Measurements from ENCODE around the gene TENM4. TPM values are rescaled to one million over a fixed set of nuclear protein-coding genes. Genes with fewer than 3 reads are reported as not detected.

Gene TENM4
- total RNA-seq, 1 experiment from 2014 or later, result 22.6 TPM

DNA sequence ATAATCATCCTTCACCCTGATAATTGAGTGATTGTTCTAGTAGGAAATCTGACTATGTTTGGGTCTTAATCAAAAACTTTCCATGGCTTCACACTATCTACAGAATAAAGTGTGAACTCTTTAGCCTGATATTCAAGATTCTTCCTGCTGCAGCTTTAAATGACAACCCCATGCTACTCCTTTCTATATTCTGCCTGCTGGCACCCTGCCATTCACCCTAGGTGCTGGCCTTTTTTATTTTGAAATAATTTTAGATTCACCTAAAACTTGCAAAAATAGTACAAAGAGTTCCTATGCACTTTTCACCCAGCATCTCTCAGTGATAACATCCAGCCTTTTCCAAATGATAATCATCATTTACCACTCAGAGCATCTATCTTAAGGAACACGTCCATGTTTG, 502.8 kb downstream of the TENM4 start:
- DNase-seq (ENCODE audit: low read depth), result no peak

DNA sequence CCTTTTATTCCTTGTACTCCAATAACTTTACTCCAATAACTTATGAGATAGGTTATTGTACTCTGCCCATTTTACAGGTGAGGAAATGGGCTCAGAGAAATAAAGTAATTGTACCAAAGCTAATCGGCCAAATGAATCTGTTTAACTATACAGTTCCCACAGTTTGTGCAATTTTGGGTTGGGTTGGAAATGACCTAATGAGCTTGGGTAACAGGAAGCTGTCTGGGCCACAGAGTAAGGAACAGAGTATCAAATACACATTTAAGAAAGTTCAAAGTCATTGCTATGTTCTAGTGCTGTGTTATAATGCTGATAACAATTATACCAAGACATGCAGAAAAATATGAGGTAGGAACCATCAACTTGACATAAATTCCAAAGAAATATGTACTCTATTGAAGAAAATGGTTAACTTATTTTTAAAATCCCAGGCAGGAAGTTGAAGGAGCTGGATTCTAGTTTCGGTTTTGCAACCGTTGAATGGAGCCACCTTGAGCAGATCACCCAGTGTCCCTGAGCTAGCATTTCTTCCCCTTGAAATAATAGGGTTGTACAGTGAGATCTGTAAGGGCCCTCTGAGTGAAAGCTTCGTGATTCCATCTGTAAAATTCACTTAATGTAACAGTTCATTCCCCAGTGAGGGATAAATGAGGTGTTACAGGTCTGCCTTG, 505.3 kb downstream of the TENM4 start:
- DNase-seq (ENCODE audit: low read depth), result no peak

DNA sequence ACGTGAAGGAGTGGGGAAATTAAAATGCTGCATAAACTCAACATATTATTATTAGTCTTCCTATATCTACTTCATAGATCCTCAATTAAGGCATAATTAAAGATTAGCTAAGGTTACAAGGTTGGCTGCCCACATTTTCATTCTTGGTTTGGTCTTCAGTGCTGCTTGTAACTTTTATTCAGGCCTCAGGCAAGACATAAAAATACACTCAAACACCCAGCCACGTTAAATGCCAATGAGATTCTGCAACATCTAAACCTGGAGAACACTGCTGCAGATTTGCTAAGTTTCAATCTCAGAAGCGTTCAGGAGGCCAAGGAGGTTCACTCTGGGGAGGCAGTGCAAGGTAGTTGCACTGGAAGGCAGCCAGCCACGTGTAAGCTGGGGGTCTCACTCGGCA, 507.5 kb downstream of the TENM4 start:
- DNase-seq (ENCODE audit: low read depth), result no peak

DNA sequence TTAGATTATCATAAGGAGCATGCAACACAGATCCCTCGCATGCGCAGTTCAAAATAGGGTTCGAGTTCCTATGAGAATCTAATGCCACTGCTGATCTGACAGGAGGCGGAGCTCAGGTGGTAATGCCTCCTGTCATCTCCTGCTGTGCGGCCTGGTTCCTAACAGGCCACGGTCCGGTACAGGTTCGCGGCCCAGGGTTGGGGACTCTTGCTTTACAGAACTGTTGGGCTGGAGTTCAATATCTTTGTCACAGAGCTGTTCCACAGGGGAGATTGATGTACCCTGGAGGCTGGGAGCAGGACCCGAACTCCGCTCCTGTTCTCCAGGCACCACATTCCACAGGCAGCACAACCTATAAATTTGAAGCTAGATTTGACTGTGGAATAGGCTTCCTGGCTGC, 508.1 kb downstream of the TENM4 start:
- DNase-seq (ENCODE audit: low read depth), result no peak

DNA sequence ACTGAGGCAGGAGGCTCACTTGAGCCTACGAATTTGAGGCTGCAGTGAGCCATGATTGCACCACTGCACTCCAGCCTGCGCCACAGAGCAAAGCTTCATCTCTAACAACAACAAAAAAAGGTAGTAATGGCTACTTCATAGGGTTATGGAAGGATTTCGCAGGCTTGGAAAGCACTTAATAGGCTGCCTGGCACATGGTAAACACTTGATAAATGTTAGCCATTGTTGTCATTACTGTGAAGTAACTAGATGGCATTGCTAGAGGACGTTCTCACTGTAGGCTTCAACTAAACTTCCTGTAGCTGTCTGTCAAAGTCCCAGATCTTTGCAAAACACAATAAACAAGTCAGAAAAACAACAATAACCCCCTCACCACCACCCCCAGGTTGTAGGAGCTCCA, 508.9 kb downstream of the TENM4 start:
- no peak for DNase-seq (ENCODE audit: low read depth)

DNA sequence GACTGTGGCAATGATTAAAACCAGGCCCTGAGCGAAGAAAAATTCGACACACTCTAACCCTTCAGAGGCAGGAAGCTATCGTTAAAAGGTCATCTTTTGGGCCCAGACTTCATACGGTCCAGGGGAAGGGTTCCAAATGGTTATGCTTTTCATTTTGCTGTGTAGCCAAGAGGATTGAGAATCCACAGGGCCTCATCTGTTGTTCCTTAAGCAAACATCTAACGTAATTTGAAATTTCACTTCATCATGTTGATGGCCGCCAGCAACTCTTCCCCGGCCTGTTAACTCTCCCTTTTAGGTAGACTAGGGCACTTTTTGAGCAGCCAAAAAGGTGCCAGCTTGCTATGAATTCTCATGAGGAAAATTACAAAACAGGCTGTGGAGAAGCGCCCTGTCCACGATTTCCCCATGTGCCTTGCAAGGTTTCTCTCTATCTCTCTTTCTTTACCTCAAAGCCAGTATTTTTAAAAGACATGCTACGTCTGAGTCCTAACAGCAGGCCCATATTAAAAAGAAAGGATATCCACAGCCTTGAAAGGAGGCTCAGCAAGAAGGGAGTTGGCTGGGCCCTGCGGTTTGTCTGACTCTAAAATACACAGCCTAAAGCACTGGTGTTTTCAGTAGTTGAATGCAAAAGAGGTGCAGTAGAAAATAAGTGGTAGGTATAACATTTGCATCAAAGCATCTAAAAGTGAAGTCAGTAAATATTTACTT, 509.9 kb downstream of the TENM4 start:
- no peak for DNase-seq (ENCODE audit: low read depth)

DNA sequence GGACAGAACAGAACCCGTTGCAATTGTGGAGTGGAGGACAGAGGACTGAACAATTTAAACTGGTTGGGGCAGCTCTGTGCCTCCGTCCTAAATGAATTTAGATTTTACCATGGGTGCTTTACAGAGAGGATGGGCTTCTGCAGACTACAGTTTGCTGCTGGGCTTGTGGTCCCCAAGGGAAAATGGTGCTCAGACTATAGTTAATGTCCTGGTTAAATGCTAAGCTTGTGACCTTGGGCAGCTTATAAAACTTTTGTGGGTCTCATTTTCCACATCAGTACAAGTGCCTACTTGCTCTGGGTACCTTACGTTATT, 511.0 kb downstream of the TENM4 start:
- no peak for DNase-seq (ENCODE audit: low read depth)

DNA sequence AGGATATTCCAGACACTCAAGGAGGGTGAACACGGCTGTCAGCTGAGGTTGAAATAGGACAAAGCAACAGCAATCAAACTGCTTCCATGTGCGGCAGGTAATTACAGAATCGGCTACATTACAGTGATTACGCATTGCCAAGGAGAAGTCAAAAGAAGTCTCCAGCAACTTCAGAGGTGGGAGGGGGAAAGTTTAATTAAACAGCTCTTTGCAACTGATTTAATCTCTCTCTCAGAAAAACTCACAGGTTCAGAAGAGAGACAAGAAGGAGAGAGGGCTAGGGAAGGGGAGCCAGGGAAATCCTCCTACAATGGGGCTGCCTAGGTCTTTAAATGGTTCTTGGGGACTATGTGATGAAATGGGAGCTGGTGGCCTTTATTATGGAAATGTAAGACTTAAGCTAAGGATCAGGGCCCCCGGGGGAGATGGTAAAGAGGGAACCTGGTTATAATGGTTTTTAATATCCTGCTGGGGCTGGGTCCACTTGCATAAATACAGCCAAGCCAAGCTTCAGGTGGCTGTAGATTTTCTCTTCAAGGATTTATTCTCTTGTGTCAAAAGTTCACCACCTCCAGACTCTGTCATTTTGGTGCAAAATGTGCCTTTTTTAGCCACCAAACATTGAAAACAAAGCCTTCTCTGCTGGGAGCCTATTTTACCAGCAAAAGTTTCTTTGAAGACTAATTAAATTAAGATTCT, 511.5 kb downstream of the TENM4 start:
- no peak for DNase-seq (ENCODE audit: low read depth)

DNA sequence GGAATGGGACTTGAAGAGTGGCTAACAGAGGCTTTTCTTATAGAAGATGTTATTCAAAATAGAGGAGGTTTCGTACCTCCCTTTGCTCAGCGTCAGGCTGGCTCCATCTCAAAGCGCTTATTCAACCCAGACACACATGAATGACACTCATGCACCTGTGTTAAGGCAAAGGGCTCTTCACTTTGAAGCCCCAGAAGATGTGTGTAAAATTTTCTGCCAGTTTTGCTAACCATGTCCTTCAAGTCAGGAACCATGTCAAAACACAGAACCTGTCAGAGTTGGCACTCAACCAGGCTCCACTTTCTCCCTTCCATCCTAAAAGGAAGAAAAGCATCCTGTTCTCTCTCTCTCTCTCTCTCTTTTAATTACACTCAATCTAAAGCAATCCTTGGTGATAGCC, 513.3 kb downstream of the TENM4 start:
- DNase-seq (ENCODE audit: low read depth), result no peak

- no peak for DNase-seq (ENCODE audit: low read depth)
Measured at GRCh38 chr11:78926633-78927338, 514.0 kb downstream of the TENM4 start.

DNA sequence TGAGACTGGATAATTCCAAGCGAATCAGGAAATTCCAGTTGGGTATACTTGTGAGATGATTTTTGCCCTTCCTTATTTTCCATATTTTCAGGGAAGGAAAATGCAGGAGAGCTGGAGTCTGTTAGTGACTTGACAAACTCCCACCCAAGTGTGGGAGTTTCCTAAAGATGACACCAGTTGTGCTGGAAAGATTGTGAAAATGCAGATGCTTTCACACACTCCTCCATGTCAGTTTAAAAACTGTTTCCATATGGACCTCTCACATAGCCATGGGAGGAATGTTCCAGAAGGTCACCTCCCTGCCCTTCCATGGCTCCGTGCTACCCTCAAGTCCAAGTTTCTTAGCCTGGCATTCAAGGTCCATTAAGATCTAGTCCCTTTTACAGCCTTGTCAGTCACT, 515.4 kb downstream of the TENM4 start:
- DNase-seq (ENCODE audit: low read depth), result no peak

GRCh38 chr11:78922859-78923625, 517.8 kb downstream of the TENM4 start:
- peak; percentile 5 for DNase-seq (ENCODE audit: low read depth)

DNA sequence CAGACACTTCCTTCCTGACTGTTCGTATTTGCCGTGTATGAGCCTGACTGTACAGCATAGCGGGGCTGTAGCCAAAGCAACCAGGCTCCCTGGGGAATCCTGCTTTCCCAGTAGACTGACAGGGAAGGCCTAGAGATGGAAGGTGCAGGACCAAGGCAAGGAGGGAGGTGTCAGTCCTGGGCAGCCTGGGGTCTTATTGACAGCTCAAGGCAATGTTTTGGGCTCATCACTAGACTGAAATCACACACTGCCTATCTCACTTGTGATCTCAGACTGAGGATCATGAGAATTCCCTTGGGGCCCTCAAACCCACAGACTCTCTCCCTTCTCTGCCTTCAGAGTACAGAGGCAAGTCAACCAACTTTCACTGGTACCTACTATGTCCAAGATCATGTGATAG, 519.3 kb downstream of the TENM4 start:
- DNase-seq (ENCODE audit: low read depth), result no peak

DNA sequence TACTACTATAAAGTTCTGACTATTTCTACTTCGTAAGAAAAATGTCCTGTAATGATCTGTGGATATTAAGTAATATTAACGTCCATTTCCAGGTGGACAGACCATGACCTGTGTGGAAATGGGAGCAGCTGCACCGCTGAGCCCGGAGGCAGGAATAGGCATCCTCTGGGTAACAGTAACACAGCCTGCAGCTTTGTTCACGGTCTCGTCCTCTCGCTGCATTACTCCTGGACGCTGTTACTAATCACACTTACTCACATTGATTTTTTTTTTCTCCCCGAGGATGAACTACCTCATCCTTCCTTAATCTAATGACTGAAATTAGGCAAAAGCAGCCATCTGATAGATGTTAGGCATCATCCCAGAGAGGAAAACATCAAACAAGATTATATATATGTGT, 520.5 kb downstream of the TENM4 start:
- DNase-seq (ENCODE audit: low read depth), result no peak

DNA sequence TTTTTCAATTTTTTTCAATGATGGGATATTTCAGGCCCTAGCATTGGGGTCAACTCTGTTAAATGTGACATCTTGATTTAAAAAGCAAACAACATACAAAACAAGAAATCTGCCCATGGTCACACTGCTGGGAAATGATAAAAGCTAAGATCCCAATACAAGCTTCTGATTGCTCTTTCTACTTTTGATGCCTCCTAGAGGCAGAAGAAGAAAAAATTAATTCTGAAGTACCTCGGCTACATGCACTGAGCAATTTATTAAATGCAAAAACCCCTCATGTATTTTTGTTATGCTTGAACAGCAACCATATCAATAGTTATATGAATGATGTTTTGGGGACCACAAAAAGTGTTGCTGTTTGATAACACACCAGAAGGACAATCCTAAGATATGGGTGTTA, 524.1 kb downstream of the TENM4 start:
- DNase-seq (ENCODE audit: low read depth), result no peak

- DNase-seq (ENCODE audit: low read depth), result no peak
Measured at GRCh38 chr11:78914503-78914902, 526.3 kb downstream of the TENM4 start.

DNA sequence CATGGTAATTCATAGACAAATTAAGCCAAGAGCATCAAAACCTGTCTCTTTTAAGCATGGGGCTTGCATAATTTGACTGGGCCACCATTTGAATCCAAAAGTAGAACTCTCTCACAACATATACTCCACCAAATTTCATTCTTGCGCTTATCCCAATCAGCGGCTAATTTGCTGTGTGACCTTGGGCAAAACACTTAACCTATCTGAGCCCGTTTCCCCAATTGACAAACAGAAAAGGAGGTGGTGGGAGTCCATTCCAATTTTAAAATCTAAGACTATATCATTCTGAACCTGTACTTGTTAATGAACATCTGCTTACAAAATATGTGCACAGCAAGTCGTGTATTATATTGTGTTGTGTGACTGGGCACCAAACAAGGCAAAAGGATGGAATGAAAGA, 528.1 kb downstream of the TENM4 start:
- DNase-seq (ENCODE audit: low read depth), result no peak

GRCh38 chr11:78910322-78910721, 530.5 kb downstream of the TENM4 start:
- DNase-seq (ENCODE audit: low read depth), result no peak

- no peak for DNase-seq (ENCODE audit: low read depth)
Measured at GRCh38 chr11:78909386-78909785, 531.4 kb downstream of the TENM4 start.

DNA sequence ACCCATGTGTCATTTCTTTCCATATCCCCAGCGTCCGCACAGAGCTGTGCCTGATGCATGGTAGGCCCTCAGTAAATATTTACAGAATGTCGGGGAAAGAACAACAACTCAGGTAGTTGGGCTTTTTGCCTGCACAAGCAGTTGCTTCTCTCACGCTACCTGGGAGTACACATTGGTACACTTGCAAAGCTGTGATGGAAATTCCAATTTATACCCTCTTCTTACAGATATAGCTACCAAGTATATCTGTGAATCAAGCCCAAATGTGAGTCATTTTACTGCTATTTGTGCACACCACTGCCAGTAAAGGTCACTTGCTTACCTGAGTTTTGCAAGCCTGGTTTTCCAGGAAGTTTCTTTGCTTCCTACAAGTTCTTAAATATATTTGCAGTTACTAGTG, 533.2 kb downstream of the TENM4 start:
- DNase-seq (ENCODE audit: low read depth), result peak; percentile 52

GRCh38 chr11:78906566-78906965, 534.3 kb downstream of the TENM4 start:
- no peak for DNase-seq (ENCODE audit: low read depth)

DNA sequence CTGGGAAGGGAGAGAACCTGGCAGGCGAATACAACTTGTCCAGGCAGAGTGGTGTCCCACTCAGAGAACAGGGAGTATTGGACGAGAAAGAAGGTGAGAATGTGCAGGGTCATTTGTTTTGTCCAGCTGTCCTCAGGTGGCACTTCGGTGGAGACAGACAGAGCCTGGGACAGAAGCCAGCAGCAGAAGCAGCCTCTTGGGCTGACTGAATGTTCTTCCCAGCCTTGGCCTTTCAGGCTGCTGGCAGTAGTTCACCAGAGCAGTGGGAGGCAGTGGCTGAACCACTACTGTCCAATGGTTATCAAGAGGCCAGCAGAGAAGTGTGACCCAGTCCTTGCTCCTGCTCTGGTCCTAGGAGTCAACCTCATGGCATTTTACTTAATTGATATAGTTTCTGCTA, 535.1 kb downstream of the TENM4 start:
- DNase-seq (ENCODE audit: low read depth), result no peak

Data from M059J (cell line).